ENCODE data around the gene LRRC72.

DNA sequence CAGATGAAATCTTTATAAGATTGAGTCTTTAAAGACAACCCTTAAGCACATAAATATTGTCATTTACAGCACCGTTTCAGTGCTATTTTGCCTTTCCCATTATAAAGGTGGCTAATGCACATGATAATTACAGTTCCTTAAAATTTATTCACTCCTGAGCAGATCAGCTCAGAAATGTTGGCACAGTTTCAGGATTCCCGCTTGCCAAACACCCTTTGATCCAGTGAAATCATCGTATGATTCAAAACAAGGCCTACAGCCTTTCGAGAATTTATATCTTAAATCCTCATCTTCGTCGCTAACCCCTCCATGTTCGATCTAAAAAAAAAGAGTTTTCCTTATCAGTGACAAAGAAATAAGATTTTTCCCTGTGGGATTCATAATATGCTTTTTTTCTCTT, 47.0 kb upstream of the LRRC72 start:
- TF ChIP-seq EZH2 (IDR thresholded peaks at IDR 0.05; ENCODE audit: low read length, missing control alignments), result no peak
- TF ChIP-seq, protein P1, sequence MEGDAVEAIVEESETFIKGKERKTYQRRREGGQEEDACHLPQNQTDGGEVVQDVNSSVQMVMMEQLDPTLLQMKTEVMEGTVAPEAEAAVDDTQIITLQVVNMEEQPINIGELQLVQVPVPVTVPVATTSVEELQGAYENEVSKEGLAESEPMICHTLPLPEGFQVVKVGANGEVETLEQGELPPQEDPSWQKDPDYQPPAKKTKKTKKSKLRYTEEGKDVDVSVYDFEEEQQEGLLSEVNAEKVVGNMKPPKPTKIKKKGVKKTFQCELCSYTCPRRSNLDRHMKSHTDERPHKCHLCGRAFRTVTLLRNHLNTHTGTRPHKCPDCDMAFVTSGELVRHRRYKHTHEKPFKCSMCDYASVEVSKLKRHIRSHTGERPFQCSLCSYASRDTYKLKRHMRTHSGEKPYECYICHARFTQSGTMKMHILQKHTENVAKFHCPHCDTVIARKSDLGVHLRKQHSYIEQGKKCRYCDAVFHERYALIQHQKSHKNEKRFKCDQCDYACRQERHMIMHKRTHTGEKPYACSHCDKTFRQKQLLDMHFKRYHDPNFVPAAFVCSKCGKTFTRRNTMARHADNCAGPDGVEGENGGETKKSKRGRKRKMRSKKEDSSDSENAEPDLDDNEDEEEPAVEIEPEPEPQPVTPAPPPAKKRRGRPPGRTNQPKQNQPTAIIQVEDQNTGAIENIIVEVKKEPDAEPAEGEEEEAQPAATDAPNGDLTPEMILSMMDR (conservative IDR thresholded peaks at IDR 0.05 in 1 of 2, IDR thresholded peaks at IDR 0.05 in 1 of 2; ENCODE audit: low read depth in 1 of 2, low read length in 2 of 2), result no peak

Measured in fibroblast of lung (primary cell).